ENCODE measurements around the gene ALOX15. TPM values are rescaled to one million over a fixed set of nuclear protein-coding genes. Genes with fewer than 3 reads are reported as not detected.
"Not testable (repeated sequence)": the region's sequence is repeated elsewhere in the genome, so short reads cannot be mapped to it uniquely, and the experiment has no call there.

Gene ALOX15
- total RNA-seq, 4 donors from 2014 or later = not detected

GRCh38 chr17:4648741-4649140 lies 7.3 kb upstream of the ALOX15 start:
- Histone ChIP-seq H3K4me3 (no peak overlapping the region), H3K4me1 (no peaks in the 10 kb centered on the region), H3K36me3 (no peaks in the 10 kb centered on the region), H3K27ac (no peak overlapping the region), H3K9me3 (no peaks in the 10 kb centered on the region), H3K27me3 (peaks cover 0 to 16% of the 10 kb centered on the region in 2 donors)
- TF ChIP-seq EP300 (IDR thresholded peaks at IDR 0.05) (no peak), CTCF (IDR thresholded peaks at IDR 0.05) (no peak), POLR2A (IDR thresholded peaks at IDR 0.05) (no peak)
- 38 to 40% methylated on average over 2 of the region's 2 CpGs for WGBS, 2 donors
- DNase-seq (ENCODE audit: low spot score in 2 of 2) = no peak

- WGBS, 2 donors = 57 to 66% methylated on average over 5 of the region's 5 CpGs
- Histone ChIP-seq H3K9me3 (no peaks in the 10 kb centered on the region), H3K27ac (no peak overlapping the region), H3K4me1 (peaks cover 0 to 12% (median 3%) of the 10 kb centered on the region in 4 donors), H3K36me3 (no peaks in the 10 kb centered on the region), H3K27me3 (peaks cover 0 to 38% of the 10 kb centered on the region in 2 donors), H3K4me3 (no peak overlapping the region)
- TF ChIP-seq EP300 (IDR thresholded peaks at IDR 0.05) = no peak
- TF ChIP-seq CTCF (IDR thresholded peaks at IDR 0.05) = no peak
- TF ChIP-seq POLR2A (IDR thresholded peaks at IDR 0.05) = no peak
- no peak for DNase-seq (ENCODE audit: low spot score in 2 of 2)
Measured at GRCh38 chr17:4645642-4646041, 4.2 kb upstream of the ALOX15 start.

GRCh38 chr17:4643676-4644075 lies 2.2 kb upstream of the ALOX15 start:
- Histone ChIP-seq H3K4me3 (no peak overlapping the region), H3K27ac (no peak overlapping the region), H3K27me3 (peaks cover 0 to 49% of the 10 kb centered on the region in 2 donors), H3K9me3 (no peaks in the 10 kb centered on the region), H3K4me1 (peaks cover 0 to 15% (median 3%) of the 10 kb centered on the region in 4 donors), H3K36me3 (no peaks in the 10 kb centered on the region)
- WGBS, 2 donors = 36 to 47% methylated on average over 4 of the region's 4 CpGs
- DNase-seq (ENCODE audit: low spot score in 2 of 2) = no peak
- no peak for TF ChIP-seq POLR2A (IDR thresholded peaks at IDR 0.05)
- no peak for TF ChIP-seq CTCF (IDR thresholded peaks at IDR 0.05)

GRCh38 chr17:4642286-4642685 lies 808 bp upstream of the ALOX15 start:
- TF ChIP-seq CTCF (IDR thresholded peaks at IDR 0.05) = no peak
- no peak for TF ChIP-seq EP300 (IDR thresholded peaks at IDR 0.05)
- no peak for TF ChIP-seq POLR2A (IDR thresholded peaks at IDR 0.05)
- Histone ChIP-seq H3K4me3 (no peak overlapping the region), H3K36me3 (no peaks in the 10 kb centered on the region), H3K27ac (no peak overlapping the region), H3K27me3 (peaks cover 0 to 56% of the 10 kb centered on the region in 2 donors), H3K4me1 (peaks cover 0 to 15% (median 3%) of the 10 kb centered on the region in 4 donors), H3K9me3 (no peaks in the 10 kb centered on the region)
- 36 to 38% methylated on average over 6 of the region's 6 CpGs for WGBS, 2 donors
- no peak for DNase-seq (ENCODE audit: low spot score in 2 of 2)

- WGBS, 2 donors = 0 to 1% methylated on average over 31 to 37 of the region's 39 CpGs
- H3K36me3 ChIP-seq; H3K9me3 ChIP-seq; DNase-seq (ENCODE audit: low spot score in 2 of 2); H3K27ac ChIP-seq; H3K4me3 ChIP-seq: not testable (repeated sequence)
- Histone ChIP-seq H3K4me1 (peaks cover 0 to 15% (median 5%) of the 10 kb centered on the region in 4 donors), H3K27me3 (peaks cover 0 to 69% of the 10 kb centered on the region in 2 donors)
Measured at GRCh38 chr17:4640569-4641188, 799 bp downstream of the ALOX15 start.

- not testable (repeated sequence) for H3K36me3 ChIP-seq; H3K9me3 ChIP-seq; DNase-seq (ENCODE audit: low spot score in 2 of 2); H3K27ac ChIP-seq; H3K4me3 ChIP-seq
- Histone ChIP-seq H3K4me1 (peaks cover 0 to 15% (median 5%) of the 10 kb centered on the region in 4 donors), H3K27me3 (peaks cover 0 to 73% of the 10 kb centered on the region in 2 donors)
- WGBS, 2 donors = 17 to 20% methylated on average over 23 of the region's 56 CpGs
Measured at GRCh38 chr17:4639301-4640059, 2.0 kb downstream of the ALOX15 start.

GRCh38 chr17:4638766-4639165 lies 2.7 kb downstream of the ALOX15 start:
- H3K27ac ChIP-seq; DNase-seq (ENCODE audit: low spot score in 2 of 2); H3K9me3 ChIP-seq; H3K4me3 ChIP-seq; H3K36me3 ChIP-seq: not testable (repeated sequence)
- Histone ChIP-seq H3K4me1 (peaks cover 0 to 15% (median 5%) of the 10 kb centered on the region in 4 donors), H3K27me3 (peaks cover 0 to 74% of the 10 kb centered on the region in 2 donors)
- WGBS, 2 donors = 63 to 71% methylated on average over 8 of the region's 8 CpGs
